ENCODE results near the gene EFCAB13. TPM values are rescaled to one million over a fixed set of nuclear protein-coding genes. Genes with fewer than 3 reads are reported as not detected.

EFCAB13 gene
- total RNA-seq, 1 experiment from 2014 or later = 1.6 TPM

GRCh38 chr17:47363171-47363570 is 39.4 kb downstream of the EFCAB13 start:
- H4K20me1 ChIP-seq (ENCODE audit: control insufficient read depth, insufficient read depth, insufficient read length) = no peaks in the 10 kb centered on the region
- H3K23ac ChIP-seq (ENCODE audit: insufficient read length, low read depth, low read length) = no peak overlapping the region
- no peak overlapping the region for H2AK5ac ChIP-seq (ENCODE audit: insufficient read length, low read length)
- no peak overlapping the region for H2BK15ac ChIP-seq (ENCODE audit: low read depth, low read length)
- Mint-ChIP-seq H3K9me3 (peaks cover 25 to 27% of the 10 kb centered on the region in 2 experiments), H3K4me1 (no peaks in the 10 kb centered on the region), H3K36me3 (ENCODE audit: insufficient read depth in 1 of 3, low read depth in 3 of 3) (peaks cover 5 to 17% (median 13%) of the 10 kb centered on the region in 3 experiments; a peak in 4 of 7 replicates), H3K27me3 (ENCODE audit: low read depth) (no peaks in the 10 kb centered on the region; the same call in 1 of the 2 replicates), H3K4me3 (no peak overlapping the region), H3K27ac (no peak overlapping the region)
- no peak overlapping the region for H4K5ac ChIP-seq (ENCODE audit: insufficient read length, low read depth, low read length)
- no peak overlapping the region for H4K91ac ChIP-seq (ENCODE audit: insufficient read length, low read depth, low read length)
- H2BK12ac ChIP-seq (ENCODE audit: insufficient read length, low read depth, low read length) = no peak overlapping the region
- H3K9me3 ChIP-seq (ENCODE audit: control insufficient read depth, low read depth, low read length) = no peaks in the 10 kb centered on the region
- no peaks in the 10 kb centered on the region for H3K79me1 ChIP-seq (ENCODE audit: insufficient read depth, low read depth, low read length, poor library complexity, severe bottlenecking)
- H3K27me3 ChIP-seq (ENCODE audit: insufficient read depth, low read length) = no peaks in the 10 kb centered on the region
- no peak overlapping the region for H4K8ac ChIP-seq (replicated peaks; ENCODE audit: insufficient read length, low read depth, low read length)
- no peaks in the 10 kb centered on the region for H3K23me2 ChIP-seq (ENCODE audit: insufficient read length, low read depth, low read length, poor library complexity, severe bottlenecking)
- no peak overlapping the region for H3K27ac ChIP-seq (ENCODE audit: insufficient read length, low read depth, low read length)
- H3K4me1 ChIP-seq (ENCODE audit: insufficient read depth, low read length) = no peaks in the 10 kb centered on the region
- H3K56ac ChIP-seq (ENCODE audit: insufficient read length, low read depth, low read length) = no peak overlapping the region
- H2BK20ac ChIP-seq (ENCODE audit: low read depth, low read length, poor library complexity, severe bottlenecking) = no peak overlapping the region
- WGBS (ENCODE audit: extremely low coverage, insufficient read length, low lambda C conversion rate) = no CpG with 5 or more reads among the region's 2 CpGs
- no peak overlapping the region for H3K9ac ChIP-seq (ENCODE audit: extremely low read depth, insufficient read length, low read length)
- no peak overlapping the region for H2AFZ ChIP-seq (ENCODE audit: low read length)
- H2BK5ac ChIP-seq (ENCODE audit: insufficient read length, low read length) = no peak overlapping the region
- H3K4me2 ChIP-seq (ENCODE audit: insufficient read depth, insufficient read length, low read length) = no peak overlapping the region
- no peak overlapping the region for H3K18ac ChIP-seq (ENCODE audit: insufficient read length, low read depth, low read length)
- DNase-seq = no peak
- H3T11ph ChIP-seq (ENCODE audit: low read length) = no peak overlapping the region
- no peak overlapping the region for H2BK120ac ChIP-seq (ENCODE audit: low read depth, low read length, poor library complexity, severe bottlenecking)
- no peak overlapping the region for H3K4ac ChIP-seq (ENCODE audit: low read depth, low read length)
- H3K79me2 ChIP-seq (ENCODE audit: insufficient read depth, low read length) = no peaks in the 10 kb centered on the region
- no peak for TF ChIP-seq CTCF (conservative IDR thresholded peaks at IDR 0.05)
- H3K14ac ChIP-seq (ENCODE audit: insufficient read depth, low read length) = no peak overlapping the region

Measured in H9 (cell line).